ENCODE results near the gene LCE1A.

Gene LCE1A

GRCh38 chr1:152870831-152871730 lies 43.8 kb downstream of the LCE1A start:
- DNase-seq: peak in 1 of 5 experiments; percentile 10

- DNase-seq: no peak
These were observed 44.5 kb downstream of the LCE1A start for GRCh38 chr1:152871731-152872126.

GRCh38 chr1:152873495-152873894 lies 46.2 kb downstream of the LCE1A start:
- no peak for DNase-seq

GRCh38 chr1:152876827-152877226 lies 49.6 kb downstream of the LCE1A start:
- no peak for DNase-seq
